Skeletal muscle tissue (tissue), 4 donors: ENCODE results near the gene EFNA5. TPM values are rescaled to one million over a fixed set of nuclear protein-coding genes. Genes with fewer than 3 reads are reported as not detected.

Experiments used
- H3K27ac ChIP-seq: one replicate; pipeline ENCODE4 v1.7.0; 2013; ENCODE audit warnings: mild to moderate bottlenecking, low read depth, low read length, inconsistent platforms
- H3K27me3 ChIP-seq, 3 donors: one replicate each; pipeline ENCODE4 v1.7.0; 2013; ENCODE audit warnings: low read length in 3 of 3; ENCODE audit not compliant: control insufficient read depth in 3 of 3, insufficient read depth in 3 of 3
- H3K36me3 ChIP-seq, 3 donors: one replicate each; pipeline ENCODE4 v1.7.0; 2013; ENCODE audit warnings: low read length in 3 of 3; ENCODE audit not compliant: control insufficient read depth in 3 of 3, insufficient read depth in 3 of 3
- H3K4me1 ChIP-seq, 3 donors: one replicate each; pipeline ENCODE4 v1.7.0; 2013; ENCODE audit warnings: low read length in 3 of 3, mild to moderate bottlenecking in 3 of 3; ENCODE audit not compliant: control insufficient read depth in 3 of 3, insufficient read depth in 3 of 3
- H3K4me3 ChIP-seq, 3 donors: one replicate each; pipeline ENCODE4 v1.7.0; 2013; ENCODE audit warnings: low read length in 3 of 3
- H3K9ac ChIP-seq, 3 donors: one replicate each; pipeline ENCODE4 v1.7.0; 2013; ENCODE audit warnings: low read length in 3 of 3, mild to moderate bottlenecking in 3 of 3, moderate library complexity in 2 of 3, low read depth in 1 of 3
- H3K9me3 ChIP-seq, 3 donors: one replicate each; pipeline ENCODE4 v1.7.0; 2013; ENCODE audit warnings: low read length in 3 of 3; ENCODE audit not compliant: control insufficient read depth in 3 of 3
- total RNA-seq: library from RNA; depleted of rRNA; stranded (reverse); fragments of >200 nt; gene quantifications from one replicate; pipeline ENCODE4 v1.2.3, GENCODE V29; 2014
- donor health status: Osteomylitis.

EFNA5 gene
- total RNA-seq, 1 donor from 2014 or later, result 8.4 TPM

GRCh38 chr5:107487056-107487542 is 183.6 kb downstream of the EFNA5 start:
- no peak overlapping the region for H3K4me3 ChIP-seq
- H3K27ac ChIP-seq, result no peak overlapping the region
- H3K9ac ChIP-seq, result no peak overlapping the region
- no peaks in the 10 kb centered on the region for H3K9me3 ChIP-seq
- H3K36me3 ChIP-seq, result no peaks in the 10 kb centered on the region
- no peaks in the 10 kb centered on the region for H3K4me1 ChIP-seq
- H3K27me3 ChIP-seq, result no peaks in the 10 kb centered on the region

GRCh38 chr5:107486489-107486888 is 184.2 kb downstream of the EFNA5 start:
- Histone ChIP-seq H3K27ac (no peak overlapping the region), H3K9me3 (no peaks in the 10 kb centered on the region), H3K36me3 (no peaks in the 10 kb centered on the region), H3K4me1 (no peaks in the 10 kb centered on the region), H3K4me3 (no peak overlapping the region), H3K9ac (no peak overlapping the region), H3K27me3 (no peaks in the 10 kb centered on the region)

GRCh38 chr5:107485184-107485583 is 185.6 kb downstream of the EFNA5 start:
- Histone ChIP-seq H3K36me3 (no peaks in the 10 kb centered on the region), H3K4me1 (no peaks in the 10 kb centered on the region), H3K27ac (no peak overlapping the region), H3K27me3 (no peaks in the 10 kb centered on the region), H3K9ac (no peak overlapping the region), H3K4me3 (no peak overlapping the region), H3K9me3 (no peaks in the 10 kb centered on the region)

- Histone ChIP-seq H3K9me3 (no peaks in the 10 kb centered on the region), H3K4me1 (no peaks in the 10 kb centered on the region), H3K4me3 (no peak overlapping the region), H3K9ac (no peak overlapping the region), H3K27me3 (no peaks in the 10 kb centered on the region), H3K27ac (no peak overlapping the region), H3K36me3 (no peaks in the 10 kb centered on the region)
These were observed 186.5 kb downstream of the EFNA5 start for GRCh38 chr5:107484281-107484680.

- H3K4me1 ChIP-seq, result no peaks in the 10 kb centered on the region
- no peaks in the 10 kb centered on the region for H3K27me3 ChIP-seq
- no peak overlapping the region for H3K9ac ChIP-seq
- no peak overlapping the region for H3K27ac ChIP-seq
- no peaks in the 10 kb centered on the region for H3K9me3 ChIP-seq
- no peaks in the 10 kb centered on the region for H3K36me3 ChIP-seq
- no peak overlapping the region for H3K4me3 ChIP-seq
These were observed 187.3 kb downstream of the EFNA5 start for GRCh38 chr5:107483231-107484024.

GRCh38 chr5:107478068-107478641 is 192.6 kb downstream of the EFNA5 start:
- no peaks in the 10 kb centered on the region for H3K27me3 ChIP-seq
- H3K36me3 ChIP-seq, result no peaks in the 10 kb centered on the region
- no peak overlapping the region for H3K4me3 ChIP-seq
- no peaks in the 10 kb centered on the region for H3K4me1 ChIP-seq
- no peak overlapping the region for H3K9ac ChIP-seq
- H3K9me3 ChIP-seq, result no peaks in the 10 kb centered on the region
- no peak overlapping the region for H3K27ac ChIP-seq

GRCh38 chr5:107477492-107477891 is 193.2 kb downstream of the EFNA5 start:
- Histone ChIP-seq H3K4me1 (no peaks in the 10 kb centered on the region), H3K9ac (no peak overlapping the region), H3K36me3 (no peaks in the 10 kb centered on the region), H3K4me3 (no peak overlapping the region), H3K9me3 (no peaks in the 10 kb centered on the region), H3K27ac (no peak overlapping the region), H3K27me3 (no peaks in the 10 kb centered on the region)

- Histone ChIP-seq H3K4me3 (no peak overlapping the region), H3K9ac (no peak overlapping the region), H3K27me3 (no peaks in the 10 kb centered on the region), H3K36me3 (no peaks in the 10 kb centered on the region), H3K27ac (no peak overlapping the region), H3K4me1 (no peaks in the 10 kb centered on the region), H3K9me3 (no peaks in the 10 kb centered on the region)
These were observed 194.0 kb downstream of the EFNA5 start for GRCh38 chr5:107476783-107477182.

- Histone ChIP-seq H3K9me3 (no peaks in the 10 kb centered on the region), H3K9ac (no peak overlapping the region), H3K27ac (no peak overlapping the region), H3K4me1 (no peaks in the 10 kb centered on the region), H3K27me3 (no peaks in the 10 kb centered on the region), H3K4me3 (no peak overlapping the region), H3K36me3 (no peaks in the 10 kb centered on the region)
These were observed 195.8 kb downstream of the EFNA5 start for GRCh38 chr5:107474716-107475489.

GRCh38 chr5:107474361-107474715 is 196.4 kb downstream of the EFNA5 start:
- no peaks in the 10 kb centered on the region for H3K27me3 ChIP-seq
- no peak overlapping the region for H3K9ac ChIP-seq
- no peaks in the 10 kb centered on the region for H3K36me3 ChIP-seq
- no peak overlapping the region for H3K4me3 ChIP-seq
- no peaks in the 10 kb centered on the region for H3K4me1 ChIP-seq
- no peak overlapping the region for H3K27ac ChIP-seq
- H3K9me3 ChIP-seq, result no peaks in the 10 kb centered on the region
